SJCRH30 (cell line): Measurements from ENCODE around the gene PHLPP1. TPM values are rescaled to one million over a fixed set of nuclear protein-coding genes. Genes with fewer than 3 reads are reported as not detected.

Source experiments
- DNase-seq, 2 experiments: peaks; one replicate each; pipeline ENCODE4 v3.0.0-alpha.2; 2015 to 2020
- H3K27ac ChIP-seq: fragments of 250-450 bp; sonication (Bioruptor Pico); 2 replicates; pipeline ENCODE4 v1.5.1; 2020; ENCODE audit warnings: mild to moderate bottlenecking, moderate library complexity
- H3K27me3 ChIP-seq: fragments of 250-450 bp; sonication (Bioruptor Pico); 2 replicates; pipeline ENCODE4 v1.5.1; 2020; ENCODE audit warnings: mild to moderate bottlenecking, moderate library complexity
- H3K36me3 ChIP-seq: fragments of 250-450 bp; sonication (Bioruptor Pico); 2 replicates; pipeline ENCODE4 v1.5.1; 2020; ENCODE audit warnings: mild to moderate bottlenecking, moderate library complexity
- H3K4me1 ChIP-seq: fragments of 250-450 bp; sonication (Bioruptor Pico); 2 replicates; pipeline ENCODE4 v1.5.1; 2020; ENCODE audit warnings: mild to moderate bottlenecking, moderate library complexity
- H3K4me3 ChIP-seq: fragments of 250-450 bp; sonication (Bioruptor Pico); 2 replicates; pipeline ENCODE4 v1.5.1; 2020; ENCODE audit warnings: mild to moderate bottlenecking, moderate library complexity
- H3K9me3 ChIP-seq: fragments of 250-450 bp; sonication (Bioruptor Pico); replicated peaks from 2 replicates; pipeline ENCODE4 v1.5.1; 2020; ENCODE audit warnings: mild to moderate bottlenecking, moderate library complexity
- total RNA-seq: library from RNA; depleted of rRNA; stranded (reverse); fragments of >200 nt; shearing (Covaris generic); gene quantifications from 2 replicates; pipeline ENCODE4 v1.2.3, GENCODE V29; 2014

The PHLPP1 gene
- total RNA-seq, 1 experiment from 2014 or later = 10.9 TPM

DNA sequence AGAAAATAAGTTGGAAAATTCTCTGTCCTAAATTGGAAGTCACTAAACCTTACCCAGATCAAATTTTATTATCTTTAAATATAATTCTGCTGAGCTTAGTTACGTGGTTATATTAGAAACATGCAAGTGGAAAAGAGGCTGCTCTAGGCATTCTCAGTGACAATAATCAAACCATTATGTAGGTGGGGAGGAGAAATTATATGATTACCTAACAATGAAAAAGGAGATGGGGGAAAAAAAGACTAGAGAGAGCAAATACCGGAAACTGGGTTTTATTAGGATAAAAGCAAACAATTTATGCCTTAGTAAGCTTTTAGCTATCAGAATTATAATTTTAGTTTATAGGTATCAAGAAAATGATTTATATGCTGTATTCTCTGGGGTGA is 53.2 kb downstream of the PHLPP1 start:
- Histone ChIP-seq H3K27me3 (no peaks in the 10 kb centered on the region), H3K36me3 (no peaks in the 10 kb centered on the region), H3K27ac (no peak overlapping the region), H3K9me3 (no peaks in the 10 kb centered on the region), H3K4me3 (no peak overlapping the region), H3K4me1 (peaks cover 20% of the 10 kb centered on the region)
- no peak for DNase-seq

DNA sequence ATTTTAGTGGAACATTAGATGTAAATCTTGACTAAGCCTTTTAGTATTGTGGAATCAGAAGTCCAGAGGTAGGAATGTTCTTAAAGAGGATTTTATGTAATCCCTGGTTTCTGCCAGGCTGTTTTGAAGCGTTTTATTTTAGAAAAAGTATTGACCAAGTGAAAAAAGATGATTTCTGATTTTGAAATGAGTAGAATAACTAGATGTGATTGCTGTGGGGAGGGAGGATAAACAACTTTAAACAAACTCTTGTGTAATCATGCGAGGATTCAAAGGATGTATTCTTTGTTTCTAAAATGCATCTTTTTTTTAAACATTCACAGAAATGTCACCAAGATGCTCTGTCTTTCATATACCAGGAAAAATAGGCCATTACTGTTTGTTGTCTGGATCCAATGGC is 53.9 kb downstream of the PHLPP1 start:
- Histone ChIP-seq H3K36me3 (no peaks in the 10 kb centered on the region), H3K4me3 (no peak overlapping the region), H3K27me3 (no peaks in the 10 kb centered on the region), H3K27ac (no peak overlapping the region), H3K4me1 (peaks cover 20% of the 10 kb centered on the region), H3K9me3 (no peaks in the 10 kb centered on the region)
- DNase-seq = no peak

DNA sequence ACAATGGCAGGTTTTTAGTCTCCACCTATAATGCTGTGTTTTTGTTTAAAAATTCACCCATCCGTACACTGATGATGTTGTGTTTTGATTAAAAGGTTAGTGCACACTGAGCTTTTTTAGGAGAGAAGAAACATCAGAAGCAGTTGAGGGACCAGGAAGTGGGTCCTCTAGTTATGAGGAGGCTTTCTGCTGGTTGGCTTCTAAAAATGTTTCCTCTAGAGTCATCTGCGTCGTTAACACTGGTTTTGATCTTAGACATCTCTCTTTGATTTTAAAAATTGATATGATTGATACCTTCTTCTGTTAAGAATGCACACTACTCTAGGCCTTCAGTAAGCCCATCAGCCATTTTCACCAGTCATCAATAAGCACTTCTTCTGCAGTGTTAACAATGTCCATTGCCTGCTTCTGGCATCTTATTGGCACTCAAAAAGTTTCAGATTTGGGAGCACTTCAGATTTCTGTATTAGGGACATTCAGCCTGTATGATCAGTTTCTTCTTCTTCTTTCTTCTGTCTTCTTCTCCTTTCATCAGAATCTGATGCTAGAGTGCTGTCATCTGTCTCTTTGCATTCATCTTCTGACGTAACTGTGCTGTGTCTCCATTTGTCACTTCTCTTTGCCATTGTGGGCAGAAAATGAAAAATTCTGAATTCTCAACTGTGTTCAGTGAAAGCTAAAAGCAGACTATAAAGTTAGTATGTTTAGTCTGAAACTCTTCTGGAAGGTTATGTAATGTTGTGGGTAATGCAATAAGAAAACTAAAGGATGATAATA is 56.3 kb downstream of the PHLPP1 start:
- Histone ChIP-seq H3K36me3 (no peaks in the 10 kb centered on the region), H3K4me3 (no peak overlapping the region), H3K9me3 (no peaks in the 10 kb centered on the region), H3K27me3 (no peaks in the 10 kb centered on the region), H3K4me1 (peaks cover 20% of the 10 kb centered on the region), H3K27ac (no peak overlapping the region)
- DNase-seq = no peak

DNA sequence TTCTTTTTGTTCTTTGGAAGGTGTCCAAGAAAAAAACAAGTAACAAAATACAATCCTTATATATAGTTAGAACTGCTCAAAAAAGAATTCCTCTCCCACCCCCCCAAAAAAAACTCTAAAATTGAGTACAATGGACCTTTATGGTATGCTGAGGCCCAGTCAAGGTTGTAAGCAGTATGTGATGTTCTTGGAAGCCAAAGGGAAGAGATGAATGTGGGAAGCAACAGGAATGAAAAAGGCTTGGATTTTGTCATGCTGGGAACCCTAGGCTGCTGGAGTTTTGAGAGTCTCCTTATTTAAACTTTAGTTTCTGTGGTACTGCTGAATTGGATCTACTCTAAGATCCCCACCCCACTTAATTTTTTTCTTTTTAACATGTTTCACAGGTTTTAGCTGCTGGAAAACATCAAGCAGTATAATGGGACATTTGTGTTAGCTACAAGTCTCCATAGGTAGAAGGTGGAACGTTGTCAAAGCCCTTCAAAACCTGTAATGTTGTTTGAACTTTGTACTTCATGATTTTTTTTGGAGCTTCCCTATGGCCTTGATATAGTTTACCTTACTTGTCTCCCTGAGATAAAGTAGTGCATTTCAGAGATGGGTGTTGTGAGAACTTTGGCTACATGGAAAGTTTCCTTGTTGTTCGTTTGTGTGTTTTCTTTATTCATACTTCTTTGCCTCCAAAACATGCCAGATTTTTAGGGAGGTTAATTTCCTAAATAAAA is 57.7 kb downstream of the PHLPP1 start:
- H3K27ac ChIP-seq = no peak overlapping the region
- no peaks in the 10 kb centered on the region for H3K9me3 ChIP-seq
- no peaks in the 10 kb centered on the region for H3K27me3 ChIP-seq
- peaks cover 8% of the 10 kb centered on the region; the same call in 1 of the 2 replicates for H3K4me1 ChIP-seq
- H3K36me3 ChIP-seq = no peaks in the 10 kb centered on the region
- no peak for DNase-seq
- no peak overlapping the region for H3K4me3 ChIP-seq

DNA sequence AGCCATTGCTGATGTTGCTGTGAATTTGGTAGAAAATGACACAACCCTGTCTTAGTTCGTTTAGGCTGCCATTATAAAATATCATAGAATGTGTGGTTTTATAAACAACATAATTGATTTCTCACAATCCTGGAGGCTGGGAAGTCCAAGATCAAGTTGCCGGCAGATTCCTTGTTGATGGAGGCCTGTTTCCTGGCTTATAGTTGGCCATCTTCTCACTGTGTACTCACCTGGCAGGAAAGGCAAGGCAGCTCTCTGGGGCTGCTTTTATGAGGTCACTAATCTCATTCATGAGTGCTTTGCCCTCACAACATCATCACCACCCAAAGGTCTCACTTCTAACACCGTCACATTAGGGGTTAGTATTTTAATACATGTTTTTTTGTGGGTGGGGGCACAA is 58.4 kb downstream of the PHLPP1 start:
- no peak for DNase-seq
- 0 out of 2 replicates have a peak, but pooled peaks cover 2% of the 10 kb centered on the region for H3K4me1 ChIP-seq
- H3K27me3 ChIP-seq = no peaks in the 10 kb centered on the region
- no peaks in the 10 kb centered on the region for H3K36me3 ChIP-seq
- H3K9me3 ChIP-seq = no peaks in the 10 kb centered on the region
- H3K27ac ChIP-seq = no peak overlapping the region
- H3K4me3 ChIP-seq = no peak overlapping the region

- no peaks in the 10 kb centered on the region for H3K36me3 ChIP-seq
- H3K4me1 ChIP-seq = no peaks in the 10 kb centered on the region
- H3K27me3 ChIP-seq = no peaks in the 10 kb centered on the region
- H3K9me3 ChIP-seq = no peaks in the 10 kb centered on the region
- no peak overlapping the region for H3K4me3 ChIP-seq
- no peak for DNase-seq
- no peak overlapping the region for H3K27ac ChIP-seq
These were observed 60.8 kb downstream of the PHLPP1 start for GRCh38 chr18:62776024-62776570.

DNA sequence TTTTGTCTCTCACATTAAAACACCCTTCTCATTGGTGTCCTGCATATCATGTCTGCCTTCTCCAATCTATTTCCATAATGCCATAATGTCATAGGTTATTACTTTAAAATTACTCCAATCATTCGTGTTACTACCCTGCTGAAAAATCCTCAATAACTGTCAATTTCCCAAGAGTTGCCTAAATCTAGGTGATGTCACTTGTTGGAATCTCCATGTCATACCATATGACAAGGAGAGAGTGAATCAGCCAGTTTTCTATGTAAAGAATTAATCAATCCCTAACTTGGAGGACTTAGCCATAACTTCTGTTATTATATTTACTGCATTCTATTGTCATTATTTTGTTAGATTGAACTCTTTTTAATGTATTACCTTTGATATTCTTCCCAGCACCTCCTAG is 62.5 kb downstream of the PHLPP1 start:
- Histone ChIP-seq H3K4me1 (no peaks in the 10 kb centered on the region), H3K27ac (no peak overlapping the region)
- no peak for DNase-seq

DNA sequence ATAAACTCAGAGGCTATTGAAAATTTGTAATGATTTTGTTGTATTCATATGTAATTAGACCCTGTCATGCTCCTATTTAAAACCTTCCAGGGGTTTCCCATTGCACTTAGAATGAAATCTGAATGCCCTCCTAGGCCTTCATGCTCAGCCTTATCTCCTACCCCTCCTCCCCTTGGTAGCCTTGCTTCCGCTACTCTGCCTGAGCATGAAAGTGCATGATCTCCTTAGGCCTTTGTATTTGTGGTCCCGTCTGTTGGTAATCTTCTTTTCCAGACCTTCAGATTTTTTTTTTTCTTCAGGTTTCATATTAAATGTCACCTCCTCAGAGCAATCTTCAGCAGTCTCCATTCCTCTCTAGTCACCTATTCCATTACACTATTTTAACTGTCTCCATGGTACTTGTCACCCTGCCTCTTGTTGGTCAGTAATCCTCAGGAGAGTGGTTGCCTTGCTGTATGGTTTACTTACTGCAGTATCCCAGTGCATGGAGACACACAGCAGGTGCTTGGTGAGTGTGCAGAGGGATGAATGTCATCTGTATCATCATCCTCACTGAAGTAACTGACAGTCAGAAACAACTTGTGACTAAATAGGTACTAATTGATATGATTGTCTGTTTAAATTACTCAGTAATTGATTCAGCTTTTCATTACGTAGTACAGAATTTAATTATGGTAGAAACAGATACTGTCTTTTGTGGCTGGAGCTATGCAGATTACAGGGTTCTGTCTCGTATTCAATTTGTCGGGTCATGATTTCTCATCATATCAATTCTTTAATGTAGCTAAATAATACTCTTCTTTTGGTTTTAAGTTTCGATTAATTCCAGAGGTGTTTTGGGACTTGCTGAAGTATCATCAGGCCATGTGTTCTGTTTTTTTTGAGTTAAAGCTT is 63.9 kb downstream of the PHLPP1 start:
- Histone ChIP-seq H3K27ac (no peak overlapping the region), H3K4me3 (no peak overlapping the region), H3K4me1 (no peaks in the 10 kb centered on the region), H3K36me3 (no peaks in the 10 kb centered on the region), H3K9me3 (no peaks in the 10 kb centered on the region), H3K27me3 (no peaks in the 10 kb centered on the region)
- no peak for DNase-seq

More for the DNA sequence above, 62.5 kb downstream of the PHLPP1 start:
- Histone ChIP-seq H3K36me3 (no peaks in the 10 kb centered on the region), H3K9me3 (no peaks in the 10 kb centered on the region), H3K27me3 (no peaks in the 10 kb centered on the region), H3K4me3 (no peak overlapping the region)

DNA sequence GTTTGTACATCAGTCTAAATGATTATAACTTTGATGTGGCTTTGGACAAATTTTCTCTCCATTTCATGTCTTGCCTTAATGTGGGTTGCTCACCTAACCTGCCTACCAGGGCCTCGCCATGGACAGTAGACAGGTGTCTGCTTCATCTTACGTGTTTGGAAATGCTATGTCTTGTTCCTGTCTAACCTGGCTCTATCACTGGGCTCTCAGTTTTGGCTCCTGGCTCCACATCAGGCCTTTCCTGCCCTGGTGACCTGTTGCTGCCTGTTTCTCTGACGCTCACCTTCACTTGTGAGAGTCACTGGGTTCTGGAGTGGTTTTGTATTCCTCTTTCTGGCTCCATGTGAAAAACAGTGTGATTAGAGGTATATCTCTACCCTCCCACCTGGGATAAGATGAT is 65.9 kb downstream of the PHLPP1 start:
- H3K27ac ChIP-seq = no peak overlapping the region
- H3K4me1 ChIP-seq = no peaks in the 10 kb centered on the region
- H3K27me3 ChIP-seq = no peaks in the 10 kb centered on the region
- no peaks in the 10 kb centered on the region for H3K9me3 ChIP-seq
- no peak overlapping the region for H3K4me3 ChIP-seq
- no peaks in the 10 kb centered on the region for H3K36me3 ChIP-seq
- DNase-seq = no peak

DNA sequence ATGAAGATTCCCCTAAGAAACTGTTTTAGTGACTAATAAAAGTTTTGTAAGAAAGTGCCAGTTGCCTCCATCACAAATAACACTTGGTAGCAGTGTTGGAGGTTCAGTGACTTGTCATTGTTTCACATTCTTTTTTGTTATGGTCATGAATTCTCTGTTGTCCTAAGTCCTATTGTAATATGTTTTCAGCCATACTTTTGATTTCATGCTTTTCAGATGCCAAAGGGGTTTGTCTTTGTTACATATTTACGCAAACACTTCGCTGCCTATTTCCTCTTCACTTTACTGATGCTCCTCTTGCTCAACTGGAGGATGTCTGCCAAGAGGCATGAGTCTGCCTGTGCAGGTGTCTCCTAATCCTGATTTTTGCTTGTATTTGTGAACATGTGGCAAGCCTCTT is 66.6 kb downstream of the PHLPP1 start:
- no peaks in the 10 kb centered on the region for H3K36me3 ChIP-seq
- H3K27ac ChIP-seq = no peak overlapping the region
- H3K4me1 ChIP-seq = no peaks in the 10 kb centered on the region
- no peak overlapping the region for H3K4me3 ChIP-seq
- DNase-seq = no peak
- no peaks in the 10 kb centered on the region for H3K27me3 ChIP-seq
- no peaks in the 10 kb centered on the region for H3K9me3 ChIP-seq

- Histone ChIP-seq H3K4me3 (no peak overlapping the region), H3K36me3 (no peaks in the 10 kb centered on the region), H3K27ac (no peak overlapping the region), H3K27me3 (no peaks in the 10 kb centered on the region), H3K9me3 (no peaks in the 10 kb centered on the region), H3K4me1 (no peaks in the 10 kb centered on the region)
- DNase-seq = no peak
These were observed 69.1 kb downstream of the PHLPP1 start for GRCh38 chr18:62784338-62784965.

DNA sequence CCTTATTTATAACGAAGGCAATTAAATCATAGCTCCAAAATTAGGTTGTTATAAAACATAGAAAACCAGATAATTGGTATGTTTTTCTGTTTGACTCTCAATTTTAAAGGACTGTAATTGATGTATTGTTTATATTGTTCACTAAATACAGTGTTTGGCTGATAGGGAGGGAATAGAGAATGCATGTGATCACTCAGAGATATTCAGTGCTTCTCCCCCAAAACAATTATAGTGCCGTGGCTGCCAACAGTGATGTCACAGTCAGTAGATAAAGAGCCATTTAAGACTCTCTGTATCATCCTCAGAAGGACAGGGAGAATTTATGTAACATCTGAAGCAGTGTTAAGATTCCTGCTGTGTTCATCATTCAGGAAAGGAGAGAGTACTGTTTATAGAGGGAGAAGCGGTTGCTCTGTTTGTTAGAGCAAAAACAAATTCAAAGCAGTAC is 69.6 kb downstream of the PHLPP1 start:
- no peak for DNase-seq
- H3K4me3 ChIP-seq = no peak overlapping the region
- no peak overlapping the region for H3K27ac ChIP-seq
- no peaks in the 10 kb centered on the region for H3K27me3 ChIP-seq
- no peaks in the 10 kb centered on the region for H3K4me1 ChIP-seq
- no peaks in the 10 kb centered on the region for H3K36me3 ChIP-seq
- no peaks in the 10 kb centered on the region for H3K9me3 ChIP-seq

DNA sequence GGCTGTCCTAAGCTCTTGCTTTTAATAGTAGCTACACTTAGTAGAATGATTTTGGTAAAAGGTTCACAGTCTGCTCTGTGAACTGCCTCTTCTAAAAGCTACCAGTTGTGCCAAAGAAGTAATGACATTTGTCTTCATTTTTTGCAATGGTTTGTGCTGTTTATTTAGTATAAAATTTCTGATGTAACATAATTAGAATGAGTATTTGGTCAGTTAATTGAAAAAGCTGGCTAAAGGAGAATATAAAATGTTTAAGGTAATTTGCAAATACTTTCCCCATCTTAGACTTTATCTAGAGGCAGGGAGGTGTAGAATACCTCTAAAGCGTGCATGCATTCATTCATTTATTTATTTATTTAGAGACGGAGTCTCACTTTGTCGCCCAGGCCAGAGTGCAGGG is 71.3 kb downstream of the PHLPP1 start:
- Histone ChIP-seq H3K27ac (no peak overlapping the region), H3K9me3 (no peaks in the 10 kb centered on the region), H3K36me3 (no peaks in the 10 kb centered on the region), H3K27me3 (no peaks in the 10 kb centered on the region), H3K4me1 (no peaks in the 10 kb centered on the region; the same call in 1 of the 2 replicates), H3K4me3 (no peak overlapping the region)
- no peak for DNase-seq

DNA sequence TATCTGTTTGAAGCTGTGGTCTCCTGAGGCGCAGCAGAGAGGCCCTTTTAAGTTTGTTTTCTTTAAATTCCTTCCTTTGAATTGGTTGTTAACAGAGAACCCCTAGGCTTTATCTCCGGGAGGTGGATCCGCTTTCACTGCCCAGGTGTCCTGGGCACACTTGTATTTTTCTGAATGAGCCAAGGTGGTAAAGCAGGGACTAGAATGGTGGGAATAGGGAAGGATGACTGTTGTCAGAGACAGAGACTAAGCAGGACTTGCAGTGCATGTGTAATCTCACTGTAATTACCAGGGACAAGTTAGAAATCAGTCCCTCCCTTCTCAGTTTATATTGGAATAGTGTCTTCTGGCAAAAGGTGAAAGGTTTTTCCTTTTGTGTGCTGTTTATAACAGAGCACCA is 72.8 kb downstream of the PHLPP1 start:
- no peaks in the 10 kb centered on the region for H3K27me3 ChIP-seq
- no peak overlapping the region for H3K27ac ChIP-seq
- H3K4me1 ChIP-seq = no peaks in the 10 kb centered on the region; the same call in 1 of the 2 replicates
- no peaks in the 10 kb centered on the region for H3K9me3 ChIP-seq
- H3K36me3 ChIP-seq = no peaks in the 10 kb centered on the region
- no peak overlapping the region for H3K4me3 ChIP-seq
- no peak for DNase-seq
